ENCODE measurements around the gene RNF167.

RNF167 gene

GRCh38 chr17:4939796-4940554 lies at the start of gene RNF167, which contains the start of gene SLC25A11:
Gene RNF167, plus strand, starts transcription at chr17:4940268. Its CDS starts 642 bp downstream, at chr17:4940910.
Gene SLC25A11, minus strand, starts transcription at chr17:4940046. Its CDS starts 136 bp downstream, at chr17:4939910.
- DNase-seq (ENCODE audit: low read depth) = peak; percentile 90

DNA sequence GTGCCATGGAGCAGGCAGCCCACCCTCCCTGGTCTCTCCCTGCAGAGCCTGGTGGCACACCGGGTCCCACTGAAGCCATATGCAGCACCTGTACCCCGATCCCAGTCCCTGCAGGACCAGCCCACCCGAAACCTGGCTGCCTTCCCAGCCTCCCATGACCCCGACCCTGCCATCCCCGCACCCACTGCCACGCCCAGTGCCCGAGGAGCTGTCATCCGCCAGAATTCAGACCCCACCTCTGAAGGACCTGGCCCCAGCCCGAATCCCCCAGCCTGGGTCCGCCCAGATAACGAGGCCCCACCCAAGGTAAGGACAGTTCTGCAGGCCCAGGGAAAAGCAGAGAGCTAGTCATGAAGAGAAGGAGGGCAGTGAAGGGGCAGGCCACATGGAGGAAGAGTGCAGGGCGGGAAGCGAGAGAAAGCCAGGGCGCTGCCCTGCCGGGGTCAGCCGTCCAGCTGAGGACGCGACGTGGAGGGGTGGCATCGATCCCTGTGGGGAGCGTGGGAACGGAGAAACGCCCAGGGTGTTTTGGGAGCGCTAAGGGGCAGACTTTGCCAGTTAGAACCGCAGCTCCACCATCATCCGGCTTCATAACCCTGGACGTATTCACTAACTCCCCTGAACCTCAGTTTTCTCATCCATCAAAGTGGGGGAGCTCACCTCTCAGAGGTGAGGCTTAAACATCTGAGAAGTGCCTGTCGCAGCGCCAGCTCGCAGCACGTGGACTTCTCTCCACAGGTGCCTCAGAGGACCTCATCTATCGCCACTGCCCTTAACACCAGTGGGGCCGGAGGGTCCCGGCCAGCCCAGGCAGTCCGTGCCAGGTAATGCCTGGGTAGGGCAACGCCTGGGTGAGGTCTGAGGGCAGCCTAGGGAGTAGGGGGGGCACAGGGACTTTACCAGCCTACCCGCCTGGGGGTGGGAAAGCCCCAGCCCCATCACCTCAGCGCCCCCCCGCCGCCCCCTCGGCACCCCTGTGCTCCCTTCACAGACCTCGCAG lies 48.4 kb upstream of the RNF167 start:
- DNase-seq (ENCODE audit: low read depth) = no peak

GRCh38 chr17:4892499-4893221 lies 47.4 kb upstream of the RNF167 start:
- no peak for DNase-seq (ENCODE audit: low read depth)

- no peak for DNase-seq (ENCODE audit: low read depth)
Observed at GRCh38 chr17:4893272-4893671, 46.8 kb upstream of the RNF167 start.

DNA sequence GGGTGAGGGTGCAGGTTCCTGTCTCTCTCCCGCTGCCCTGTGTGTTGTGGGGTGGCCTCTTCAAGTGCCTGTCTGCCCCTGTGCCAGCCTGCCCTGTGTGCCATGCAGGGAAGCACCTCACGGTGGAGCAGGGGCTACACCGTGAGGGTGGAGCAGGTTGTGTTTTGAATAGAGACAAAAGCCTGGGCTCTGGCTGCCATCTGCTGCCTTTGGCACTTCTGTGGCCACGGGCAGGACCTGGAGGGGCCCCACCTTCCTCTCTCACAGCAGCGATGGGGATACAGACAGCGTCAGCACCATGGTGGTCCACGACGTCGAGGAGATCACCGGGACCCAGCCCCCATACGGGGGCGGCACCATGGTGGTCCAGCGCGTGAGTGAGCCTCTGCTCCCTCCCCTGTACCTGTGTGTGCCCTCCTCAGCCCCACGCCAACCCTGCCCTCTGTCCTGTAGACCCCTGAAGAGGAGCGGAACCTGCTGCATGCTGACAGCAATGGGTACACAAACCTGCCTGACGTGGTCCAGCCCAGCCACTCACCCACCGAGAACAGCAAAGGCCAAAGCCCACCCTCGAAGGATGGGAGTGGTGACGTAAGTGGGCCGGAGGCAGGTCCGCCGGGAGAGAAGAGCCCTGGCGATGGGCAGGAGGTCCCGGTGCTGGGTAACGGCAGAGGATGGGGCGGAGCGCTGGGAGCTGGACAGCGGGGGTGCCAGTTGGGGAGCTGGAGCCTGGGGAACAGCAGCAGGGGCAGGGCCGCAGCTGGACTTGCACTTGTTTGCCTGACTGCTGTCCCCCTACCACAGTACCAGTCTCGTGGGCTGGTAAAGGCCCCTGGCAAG lies 46.1 kb upstream of the RNF167 start:
- no peak for DNase-seq (ENCODE audit: low read depth)

DNA sequence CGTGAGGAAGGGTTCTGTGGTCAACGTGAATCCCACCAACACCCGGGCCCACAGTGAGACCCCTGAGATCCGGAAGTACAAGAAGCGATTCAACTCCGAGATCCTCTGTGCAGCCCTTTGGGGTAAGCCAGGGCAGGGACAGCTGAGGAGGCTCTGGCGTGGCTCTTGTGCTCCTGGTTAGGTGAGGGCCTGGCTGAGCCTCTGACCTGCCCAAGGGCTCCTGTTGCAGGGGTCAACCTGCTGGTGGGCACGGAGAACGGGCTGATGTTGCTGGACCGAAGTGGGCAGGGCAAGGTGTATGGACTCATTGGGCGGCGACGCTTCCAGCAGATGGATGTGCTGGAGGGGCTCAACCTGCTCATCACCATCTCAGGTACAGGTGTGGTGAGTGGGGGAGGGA lies 44.9 kb upstream of the RNF167 start:
- no peak for DNase-seq (ENCODE audit: low read depth)

DNA sequence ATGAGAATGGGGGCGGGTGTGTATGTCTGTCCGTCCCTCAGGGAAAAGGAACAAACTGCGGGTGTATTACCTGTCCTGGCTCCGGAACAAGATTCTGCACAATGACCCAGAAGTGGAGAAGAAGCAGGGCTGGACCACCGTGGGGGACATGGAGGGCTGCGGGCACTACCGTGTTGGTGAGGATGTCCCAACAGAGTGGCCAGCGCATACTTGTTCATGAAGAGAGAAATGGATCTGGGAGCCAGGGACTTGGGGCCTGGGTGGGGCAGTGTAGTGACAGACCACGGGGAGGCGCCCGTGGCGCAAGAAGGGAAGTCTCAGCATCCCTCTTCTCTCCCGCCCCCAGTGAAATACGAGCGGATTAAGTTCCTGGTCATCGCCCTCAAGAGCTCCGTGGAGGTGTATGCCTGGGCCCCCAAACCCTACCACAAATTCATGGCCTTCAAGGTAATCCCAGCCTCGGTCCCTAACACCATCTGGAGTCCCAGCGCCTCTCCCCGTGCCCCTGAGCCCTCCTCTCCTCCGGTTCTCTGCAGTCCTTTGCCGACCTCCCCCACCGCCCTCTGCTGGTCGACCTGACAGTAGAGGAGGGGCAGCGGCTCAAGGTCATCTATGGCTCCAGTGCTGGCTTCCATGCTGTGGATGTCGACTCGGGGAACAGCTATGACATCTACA lies 44.3 kb upstream of the RNF167 start:
- no peak for DNase-seq (ENCODE audit: low read depth)

DNA sequence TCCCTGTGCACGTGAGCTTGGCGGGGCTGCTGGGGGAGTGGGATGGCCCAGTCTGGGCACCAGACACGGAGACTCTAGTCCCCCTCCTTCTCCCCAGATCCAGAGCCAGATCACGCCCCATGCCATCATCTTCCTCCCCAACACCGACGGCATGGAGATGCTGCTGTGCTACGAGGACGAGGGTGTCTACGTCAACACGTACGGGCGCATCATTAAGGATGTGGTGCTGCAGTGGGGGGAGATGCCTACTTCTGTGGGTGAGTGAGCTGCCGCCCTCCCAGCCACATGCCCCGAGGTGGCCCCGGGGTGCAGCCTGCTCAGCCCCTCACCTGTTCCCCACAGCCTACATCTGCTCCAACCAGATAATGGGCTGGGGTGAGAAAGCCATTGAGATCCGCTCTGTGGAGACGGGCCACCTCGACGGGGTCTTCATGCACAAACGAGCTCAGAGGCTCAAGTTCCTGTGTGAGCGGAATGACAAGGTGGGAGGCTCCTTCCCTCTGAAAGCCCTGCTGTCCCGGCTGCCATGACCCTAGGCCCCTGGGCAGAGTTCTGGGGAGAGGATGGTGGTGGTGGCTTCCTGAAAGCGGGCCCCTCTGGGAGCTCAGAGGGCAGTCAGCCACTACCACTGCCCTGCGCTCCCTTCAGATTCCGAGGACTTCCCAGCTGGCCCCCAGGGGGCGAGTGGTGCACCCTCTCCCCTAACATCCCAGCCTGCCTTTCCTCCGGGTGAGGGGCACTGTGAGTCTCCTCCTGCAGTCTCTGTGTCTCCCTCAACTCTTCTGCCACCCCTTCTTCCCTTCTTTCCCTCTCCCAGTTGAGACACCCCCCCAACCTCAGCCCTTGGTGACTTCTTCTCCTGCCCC lies 43.5 kb upstream of the RNF167 start:
- DNase-seq (ENCODE audit: low read depth) = no peak

DNA sequence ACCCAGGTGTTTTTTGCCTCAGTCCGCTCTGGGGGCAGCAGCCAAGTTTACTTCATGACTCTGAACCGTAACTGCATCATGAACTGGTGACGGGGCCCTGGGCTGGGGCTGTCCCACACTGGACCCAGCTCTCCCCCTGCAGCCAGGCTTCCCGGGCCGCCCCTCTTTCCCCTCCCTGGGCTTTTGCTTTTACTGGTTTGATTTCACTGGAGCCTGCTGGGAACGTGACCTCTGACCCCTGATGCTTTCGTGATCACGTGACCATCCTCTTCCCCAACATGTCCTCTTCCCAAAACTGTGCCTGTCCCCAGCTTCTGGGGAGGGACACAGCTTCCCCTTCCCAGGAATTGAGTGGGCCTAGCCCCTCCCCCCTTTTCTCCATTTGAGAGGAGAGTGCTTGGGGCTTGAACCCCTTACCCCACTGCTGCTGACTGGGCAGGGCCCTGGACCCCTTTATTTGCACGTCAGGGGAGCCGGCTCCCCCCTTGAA lies 42.8 kb upstream of the RNF167 start:
- DNase-seq (ENCODE audit: low read depth) = no peak

- no peak for DNase-seq (ENCODE audit: low read depth)
Observed at GRCh38 chr17:4897785-4898184, 42.3 kb upstream of the RNF167 start.

DNA sequence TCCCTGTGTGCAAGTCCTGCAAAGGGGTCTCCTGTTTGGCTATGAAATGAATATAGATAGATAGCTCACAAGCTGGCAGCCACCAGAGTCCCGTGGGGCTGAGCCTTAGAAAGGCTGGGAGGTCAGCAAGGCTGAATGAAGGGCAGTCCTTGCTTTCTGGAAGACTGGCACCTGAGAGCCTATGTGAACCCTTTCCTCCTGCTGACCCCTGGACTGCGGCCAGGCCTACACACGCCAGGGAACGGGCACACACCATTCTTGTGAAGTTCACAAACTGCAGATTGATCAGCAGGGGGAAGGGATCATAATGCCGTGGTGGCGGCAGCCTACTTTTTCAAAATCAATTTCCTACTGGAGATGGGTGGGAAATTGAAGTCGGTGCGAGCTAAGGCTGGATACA lies 41.7 kb upstream of the RNF167 start:
- no peak for DNase-seq (ENCODE audit: low read depth)

DNA sequence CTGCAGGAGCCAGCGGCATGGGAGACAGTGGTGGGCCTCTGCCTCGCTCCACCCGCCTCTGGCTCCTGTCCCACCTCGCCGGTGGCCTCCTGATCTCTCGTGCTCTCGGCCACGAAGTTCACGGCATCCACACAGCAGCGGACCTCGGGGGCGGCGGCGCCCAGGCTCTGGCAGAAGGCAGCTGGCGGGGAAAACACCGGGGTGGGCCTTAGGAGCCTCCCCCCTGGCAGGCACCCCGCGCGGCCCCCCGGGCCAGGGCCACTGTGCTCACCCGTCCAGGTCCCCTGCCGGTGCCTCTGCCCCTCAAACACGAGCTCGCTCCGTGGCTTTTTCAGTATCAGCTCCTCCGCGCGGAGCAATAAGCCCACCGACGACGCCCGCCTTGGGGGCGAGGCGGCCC lies 41.1 kb upstream of the RNF167 start:
- DNase-seq (ENCODE audit: low read depth) = no peak

DNA sequence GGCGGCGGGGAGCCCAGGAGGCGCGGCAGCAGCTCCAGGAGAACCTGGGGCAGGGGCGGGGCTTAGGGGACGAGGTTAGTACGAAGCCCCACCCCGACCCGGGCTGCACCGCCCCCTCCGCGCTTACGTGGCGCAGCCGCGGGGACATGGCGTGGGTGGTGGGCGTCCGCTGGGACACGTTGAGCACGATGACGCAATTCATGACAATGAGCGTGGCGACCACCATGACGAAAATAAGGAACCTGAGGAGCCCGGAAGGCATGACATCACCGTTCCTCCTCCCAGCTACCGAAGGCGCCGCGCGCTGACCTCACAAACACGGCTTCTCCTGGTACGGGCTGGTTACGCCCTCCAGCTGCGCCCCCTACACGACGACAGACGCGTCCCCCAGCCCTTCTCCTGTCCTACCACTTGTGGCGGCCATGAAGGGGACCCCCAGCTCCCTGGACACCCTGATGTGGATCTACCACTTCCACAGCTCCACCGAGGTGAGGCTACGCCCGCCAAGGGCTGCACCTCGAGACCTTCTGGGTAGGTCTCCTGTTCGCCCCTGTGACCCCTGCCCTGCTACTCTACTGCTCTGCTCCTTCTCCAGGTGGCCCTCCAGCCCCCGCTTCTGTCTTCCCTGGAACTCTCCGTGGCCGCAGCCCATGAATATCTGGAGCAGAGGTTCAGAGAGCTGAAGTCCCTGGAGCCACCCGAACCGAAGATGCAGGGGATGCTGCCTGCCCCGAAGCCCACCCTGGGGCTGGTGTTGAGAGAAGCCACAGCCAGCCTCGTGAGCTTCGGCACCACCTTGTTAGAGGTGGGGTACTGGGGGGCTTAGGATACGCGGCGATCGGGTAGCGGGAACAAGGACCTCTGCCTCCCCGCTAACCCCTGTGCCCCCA lies 40.5 kb upstream of the RNF167 start, which contains the start of gene C17orf107:
Gene C17orf107 (plus strand): TSS at position 196 of the 890 bp plus-strand sequence. CDS start 227 bp downstream, at position 423.
- DNase-seq (ENCODE audit: low read depth) = no peak

GRCh38 chr17:4900231-4901107 lies 39.6 kb upstream of the RNF167 start:
- DNase-seq (ENCODE audit: low read depth) = no peak

DNA sequence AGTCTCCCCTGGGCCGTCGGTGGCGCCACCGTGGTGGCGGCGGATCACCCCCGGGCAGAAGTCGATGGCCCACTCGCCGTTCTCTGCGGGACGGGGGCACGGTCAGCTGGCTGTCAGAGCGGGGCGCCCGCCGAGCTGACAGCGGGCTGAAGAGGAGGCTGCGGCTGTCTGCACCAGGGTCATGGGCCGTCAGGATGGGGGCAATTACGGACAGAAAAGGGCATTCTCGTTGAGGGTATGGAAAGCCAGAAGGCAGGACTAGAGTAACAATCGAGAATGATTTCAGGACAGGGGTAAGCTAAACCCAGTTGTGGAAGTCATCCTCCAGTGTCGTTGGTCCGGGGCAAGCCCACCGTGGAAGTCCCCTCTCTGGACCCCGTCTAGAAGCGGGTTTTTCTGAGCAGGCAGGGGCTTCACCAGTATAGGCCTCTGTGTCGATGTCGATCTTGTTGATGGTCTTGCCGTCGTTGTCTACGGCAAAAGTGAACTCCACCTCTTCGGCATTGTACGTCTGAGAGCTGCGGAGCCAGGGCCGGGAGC lies 38.9 kb upstream of the RNF167 start:
- DNase-seq (ENCODE audit: low read depth) = no peak

GRCh38 chr17:4901648-4902344 lies 38.3 kb upstream of the RNF167 start:
- peak; percentile 74 for DNase-seq (ENCODE audit: low read depth)

All from CMK (cell line).